GM12878 (cell line): ENCODE results near the gene SRC. TPM values are rescaled to one million over a fixed set of nuclear protein-coding genes. Genes with fewer than 3 reads are reported as not detected.

ENCODE experiments used
- DPF2 ChIP-seq: fragments of 450-650 bp; IDR thresholded peaks from 2 replicates; pipeline ENCODE4 v1.6.1; 2017; ENCODE audit warnings: mild to moderate bottlenecking
- ETV6 ChIP-seq, 2 experiments: fragments of 450-650 bp in 1 of 2; IDR thresholded peaks in 1 of 2; conservative IDR thresholded peaks in 1 of 2; 2 replicates each; pipeline ENCODE4 v1.6.1; 2014; ENCODE audit warnings: antibody characterized with exemption in 1 of 2, borderline replicate concordance in 1 of 2, low read depth in 1 of 2, mild to moderate bottlenecking in 1 of 2, moderate library complexity in 1 of 2
- HDGF ChIP-seq: fragments of 450-650 bp; IDR thresholded peaks from 2 replicates; pipeline ENCODE4 v1.6.1; 2016; ENCODE audit warnings: antibody characterized with exemption
- MTA3 ChIP-seq: IDR thresholded peaks from 2 replicates; pipeline ENCODE4 v1.6.1; 2012; ENCODE audit warnings: low read length, inconsistent platforms, borderline replicate concordance
- POLR2AphosphoS5 ChIP-seq: IDR thresholded peaks from 2 replicates; pipeline ENCODE4 v1.6.1; 2011; ENCODE audit warnings: mild to moderate bottlenecking, low read length, inconsistent platforms
- polyA plus RNA-seq, 11 experiments: library from polyadenylated mRNA; depleted of rRNA in 4 of 11; unstranded in 6 of 11; stranded (reverse) in 5 of 11; fragments of >200 nt; fragmentation: Nextera tagmentation in 4 of 11; fragmentation: Illumina TruSeq in 1 of 11; extraction: Ambion mirVana in 4 of 11; extraction: Trizol in 1 of 11; gene quantifications; 1 replicate in 1 of 11; 2 replicates in 10 of 11; pipeline versions ENCODE4 v1.2.1 to v1.2.3, GENCODE V29; 2011 to 2016; ENCODE audit warnings: inconsistent platforms in 2 of 11, missing spikeins in 2 of 11, low read depth in 1 of 11
- total RNA-seq, 4 experiments: library from RNA; depleted of rRNA in 3 of 4; stranded (reverse); fragments of >200 nt in 3 of 4; fragmentation: Illumina TruSeq in 1 of 4; extraction: Trizol in 1 of 4; gene quantifications; 2 replicates each; pipeline versions ENCODE4 v1.2.1 to v1.2.3, GENCODE V29; 2013 to 2021
- TF ChIP-seq, protein P1 (sequence below): fragments of 450-650 bp; conservative IDR thresholded peaks from 2 replicates; pipeline ENCODE4 v1.6.1; 2017; ENCODE audit warnings: mild to moderate bottlenecking, moderate library complexity
- TF ChIP-seq, protein P2 (sequence below): fragments of 450-650 bp; IDR thresholded peaks from 2 replicates; pipeline ENCODE4 v1.6.1; 2017; ENCODE audit warnings: mild to moderate bottlenecking, moderate library complexity

The SRC gene
- total and polyA plus RNA-seq, 10 of the 15 experiments (the other 5 are each of a cell fraction or from before 2014, with no cell fraction given): 0.60 to 71.3 (median 27.2) TPM

DNA sequence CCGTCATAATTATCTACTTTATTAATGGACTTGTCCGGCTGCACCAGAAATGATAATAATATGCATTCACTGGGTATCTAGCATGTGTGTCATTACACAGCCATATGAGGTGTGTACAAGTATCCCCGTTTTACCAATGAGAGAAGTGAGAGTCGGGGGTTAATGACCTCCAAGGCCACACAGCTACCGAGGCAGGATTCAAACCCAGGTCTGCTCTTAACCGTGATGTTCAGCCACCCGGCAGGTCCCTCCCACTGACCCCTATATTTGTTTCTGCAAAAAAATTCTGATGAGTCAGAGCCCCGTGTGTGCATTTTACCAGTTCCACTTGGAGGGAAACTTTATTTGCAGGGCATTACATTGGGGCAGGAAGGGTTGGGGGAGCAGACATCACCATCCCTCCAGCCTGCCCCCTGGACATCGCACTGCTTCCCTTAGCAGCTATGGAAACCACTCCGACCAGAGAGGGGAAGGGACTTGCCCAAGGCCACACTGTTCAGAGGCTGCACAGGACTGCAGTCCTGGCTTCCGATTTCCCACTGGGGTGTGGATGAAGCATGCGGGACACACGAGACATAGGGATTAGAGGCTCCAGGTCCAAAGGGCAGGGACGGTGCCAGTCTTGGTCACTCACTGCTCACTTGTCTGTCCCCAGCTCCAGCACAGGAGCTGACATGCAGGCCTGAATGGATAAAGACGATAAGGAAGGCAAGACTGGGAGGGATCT, 10.1 kb upstream of the SRC start (continued):
- peak; percentile 15; the same call in 1 of the 2 replicates for TF ChIP-seq HDGF
- TF ChIP-seq MTA3: 0 out of 2 replicates have a peak, but pooled peaks have one; percentile 58
- TF ChIP-seq, protein P1, sequence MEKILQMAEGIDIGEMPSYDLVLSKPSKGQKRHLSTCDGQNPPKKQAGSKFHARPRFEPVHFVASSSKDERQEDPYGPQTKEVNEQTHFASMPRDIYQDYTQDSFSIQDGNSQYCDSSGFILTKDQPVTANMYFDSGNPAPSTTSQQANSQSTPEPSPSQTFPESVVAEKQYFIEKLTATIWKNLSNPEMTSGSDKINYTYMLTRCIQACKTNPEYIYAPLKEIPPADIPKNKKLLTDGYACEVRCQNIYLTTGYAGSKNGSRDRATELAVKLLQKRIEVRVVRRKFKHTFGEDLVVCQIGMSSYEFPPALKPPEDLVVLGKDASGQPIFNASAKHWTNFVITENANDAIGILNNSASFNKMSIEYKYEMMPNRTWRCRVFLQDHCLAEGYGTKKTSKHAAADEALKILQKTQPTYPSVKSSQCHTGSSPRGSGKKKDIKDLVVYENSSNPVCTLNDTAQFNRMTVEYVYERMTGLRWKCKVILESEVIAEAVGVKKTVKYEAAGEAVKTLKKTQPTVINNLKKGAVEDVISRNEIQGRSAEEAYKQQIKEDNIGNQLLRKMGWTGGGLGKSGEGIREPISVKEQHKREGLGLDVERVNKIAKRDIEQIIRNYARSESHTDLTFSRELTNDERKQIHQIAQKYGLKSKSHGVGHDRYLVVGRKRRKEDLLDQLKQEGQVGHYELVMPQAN: no peak
- peak; percentile 37; the same call in 1 of the 2 replicates for TF ChIP-seq POLR2AphosphoS5
- TF ChIP-seq ETV6 (conservative IDR thresholded peaks at IDR 0.05 in 1 of 2, IDR thresholded peaks at IDR 0.05 in 1 of 2; ENCODE audit: borderline replicate concordance in 1 of 2, low read depth in 1 of 2): 0 out of 4 replicates have a peak, but pooled peaks of 1 of the 2 experiments have one; percentile 28
- TF ChIP-seq, protein P2, sequence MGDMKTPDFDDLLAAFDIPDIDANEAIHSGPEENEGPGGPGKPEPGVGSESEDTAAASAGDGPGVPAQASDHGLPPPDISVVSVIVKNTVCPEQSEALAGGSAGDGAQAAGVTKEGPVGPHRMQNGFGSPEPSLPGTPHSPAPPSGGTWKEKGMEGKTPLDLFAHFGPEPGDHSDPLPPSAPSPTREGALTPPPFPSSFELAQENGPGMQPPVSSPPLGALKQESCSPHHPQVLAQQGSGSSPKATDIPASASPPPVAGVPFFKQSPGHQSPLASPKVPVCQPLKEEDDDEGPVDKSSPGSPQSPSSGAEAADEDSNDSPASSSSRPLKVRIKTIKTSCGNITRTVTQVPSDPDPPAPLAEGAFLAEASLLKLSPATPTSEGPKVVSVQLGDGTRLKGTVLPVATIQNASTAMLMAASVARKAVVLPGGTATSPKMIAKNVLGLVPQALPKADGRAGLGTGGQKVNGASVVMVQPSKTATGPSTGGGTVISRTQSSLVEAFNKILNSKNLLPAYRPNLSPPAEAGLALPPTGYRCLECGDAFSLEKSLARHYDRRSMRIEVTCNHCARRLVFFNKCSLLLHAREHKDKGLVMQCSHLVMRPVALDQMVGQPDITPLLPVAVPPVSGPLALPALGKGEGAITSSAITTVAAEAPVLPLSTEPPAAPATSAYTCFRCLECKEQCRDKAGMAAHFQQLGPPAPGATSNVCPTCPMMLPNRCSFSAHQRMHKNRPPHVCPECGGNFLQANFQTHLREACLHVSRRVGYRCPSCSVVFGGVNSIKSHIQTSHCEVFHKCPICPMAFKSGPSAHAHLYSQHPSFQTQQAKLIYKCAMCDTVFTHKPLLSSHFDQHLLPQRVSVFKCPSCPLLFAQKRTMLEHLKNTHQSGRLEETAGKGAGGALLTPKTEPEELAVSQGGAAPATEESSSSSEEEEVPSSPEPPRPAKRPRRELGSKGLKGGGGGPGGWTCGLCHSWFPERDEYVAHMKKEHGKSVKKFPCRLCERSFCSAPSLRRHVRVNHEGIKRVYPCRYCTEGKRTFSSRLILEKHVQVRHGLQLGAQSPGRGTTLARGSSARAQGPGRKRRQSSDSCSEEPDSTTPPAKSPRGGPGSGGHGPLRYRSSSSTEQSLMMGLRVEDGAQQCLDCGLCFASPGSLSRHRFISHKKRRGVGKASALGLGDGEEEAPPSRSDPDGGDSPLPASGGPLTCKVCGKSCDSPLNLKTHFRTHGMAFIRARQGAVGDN: 0 out of 2 replicates have a peak, but pooled peaks have one; percentile 27
- TF ChIP-seq DPF2: peak; percentile 63
